NCI-H748 (cell line): ENCODE measurements around the gene COL19A1.

ENCODE experiments used
- DNase-seq: peaks from one replicate; lab custom pipeline; 2025; ENCODE audit not compliant: unreplicated experiment; lab: John Stamatoyannopoulos, UW

COL19A1 gene

GRCh38 chr6:70051197-70052124 lies 185.1 kb downstream of the COL19A1 start:
- no peak for DNase-seq

GRCh38 chr6:70059039-70059719 lies 192.8 kb downstream of the COL19A1 start:
- peak; percentile 16 for DNase-seq

GRCh38 chr6:70060680-70061079 lies 194.3 kb downstream of the COL19A1 start:
- no peak for DNase-seq

- DNase-seq = no peak
These were observed 195.2 kb downstream of the COL19A1 start for GRCh38 chr6:70061546-70061945.

- no peak for DNase-seq
These were observed 195.7 kb downstream of the COL19A1 start for GRCh38 chr6:70062010-70062409.

- no peak for DNase-seq
These were observed 206.3 kb downstream of the COL19A1 start for GRCh38 chr6:70072540-70073179.

GRCh38 chr6:70073637-70074036 lies 207.3 kb downstream of the COL19A1 start:
- DNase-seq = no peak

GRCh38 chr6:70079241-70079640 lies 212.9 kb downstream of the COL19A1 start:
- no peak for DNase-seq

GRCh38 chr6:70080443-70081070 lies 214.2 kb downstream of the COL19A1 start:
- DNase-seq = no peak

- DNase-seq = no peak
These were observed 216.5 kb downstream of the COL19A1 start for GRCh38 chr6:70082830-70083229.

GRCh38 chr6:70086806-70087205 lies 220.4 kb downstream of the COL19A1 start:
- DNase-seq = no peak

- no peak for DNase-seq
These were observed 227.8 kb downstream of the COL19A1 start for GRCh38 chr6:70094156-70094555.

- no peak for DNase-seq
These were observed 233.4 kb downstream of the COL19A1 start for GRCh38 chr6:70099732-70100131.

- peak; percentile 4 for DNase-seq
These were observed 237.4 kb downstream of the COL19A1 start for GRCh38 chr6:70103798-70104197.

- peak; percentile 71 for DNase-seq
These were observed 241.7 kb downstream of the COL19A1 start for GRCh38 chr6:70107852-70108629.

- DNase-seq = no peak
These were observed 244.0 kb downstream of the COL19A1 start for GRCh38 chr6:70110126-70111022.

GRCh38 chr6:70111737-70112136 lies 245.4 kb downstream of the COL19A1 start:
- no peak for DNase-seq

- DNase-seq = no peak
These were observed 246.4 kb downstream of the COL19A1 start for GRCh38 chr6:70112716-70113115.

- DNase-seq = no peak
These were observed 246.8 kb downstream of the COL19A1 start for GRCh38 chr6:70113171-70113570.
